Adipocyte (in vitro differentiated cells): ENCODE measurements around the gene CAPN12.

ENCODE experiments used
- DNase-seq: peaks from one replicate; pipeline ENCODE4 v3.0.0-alpha.2; 2015; ENCODE audit warnings: low read depth
- H3K27me3 ChIP-seq: replicated peaks from 2 replicates; pipeline ENCODE4 v1.7.0; 2013; ENCODE audit warnings: mild to moderate bottlenecking, low read length, moderate library complexity; ENCODE audit not compliant: control insufficient read depth, insufficient read depth
- H3K36me3 ChIP-seq: 2 replicates; pipeline ENCODE4 v1.7.0; 2013; ENCODE audit warnings: low read length, mild to moderate bottlenecking, moderate library complexity; ENCODE audit not compliant: control insufficient read depth, insufficient read depth, severe bottlenecking
- H3K4me1 ChIP-seq: 2 replicates; pipeline ENCODE4 v1.7.0; 2013; ENCODE audit warnings: mild to moderate bottlenecking, low read length, moderate library complexity; ENCODE audit not compliant: control insufficient read depth, insufficient read depth
- H3K4me3 ChIP-seq: 2 replicates; pipeline ENCODE4 v1.7.0; 2013; ENCODE audit warnings: mild to moderate bottlenecking, low read length, moderate library complexity
- H3K9ac ChIP-seq: 2 replicates; pipeline ENCODE4 v1.7.0; 2013; ENCODE audit warnings: mild to moderate bottlenecking, low read length, moderate library complexity
- H3K9me3 ChIP-seq: 2 replicates; pipeline ENCODE4 v1.7.0; 2013; ENCODE audit warnings: mild to moderate bottlenecking, low read length, moderate library complexity; ENCODE audit not compliant: control insufficient read depth

The CAPN12 gene

DNA sequence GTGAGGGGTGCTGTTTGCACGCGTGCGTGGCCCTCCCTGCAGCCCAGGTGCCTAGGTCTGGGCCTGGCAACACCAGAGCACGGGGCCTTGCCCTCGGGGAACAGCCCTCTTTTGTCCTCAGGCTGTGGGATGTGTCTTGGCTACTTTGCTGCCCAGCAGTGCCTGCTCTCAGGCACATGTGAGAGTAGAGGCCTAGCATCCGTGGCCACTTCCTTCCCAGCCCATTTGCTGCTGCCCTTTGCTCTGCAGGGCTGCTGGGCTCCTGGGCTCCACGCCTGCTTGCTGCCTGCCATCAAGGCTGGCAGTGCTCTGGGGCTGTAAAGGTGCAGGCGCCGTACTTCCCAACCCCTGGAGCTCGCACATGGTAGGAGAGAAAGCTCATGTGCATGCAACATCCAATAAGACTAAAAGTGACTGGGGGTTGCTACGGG is 46.6 kb downstream of the CAPN12 start:
- no peak for DNase-seq
- Histone ChIP-seq H3K36me3 (peaks cover 43% of the 10 kb centered on the region), H3K4me3 (no peak overlapping the region), H3K27me3 (no peaks in the 10 kb centered on the region), H3K9ac (no peak overlapping the region), H3K9me3 (no peaks in the 10 kb centered on the region), H3K4me1 (peaks cover 29% of the 10 kb centered on the region)

DNA sequence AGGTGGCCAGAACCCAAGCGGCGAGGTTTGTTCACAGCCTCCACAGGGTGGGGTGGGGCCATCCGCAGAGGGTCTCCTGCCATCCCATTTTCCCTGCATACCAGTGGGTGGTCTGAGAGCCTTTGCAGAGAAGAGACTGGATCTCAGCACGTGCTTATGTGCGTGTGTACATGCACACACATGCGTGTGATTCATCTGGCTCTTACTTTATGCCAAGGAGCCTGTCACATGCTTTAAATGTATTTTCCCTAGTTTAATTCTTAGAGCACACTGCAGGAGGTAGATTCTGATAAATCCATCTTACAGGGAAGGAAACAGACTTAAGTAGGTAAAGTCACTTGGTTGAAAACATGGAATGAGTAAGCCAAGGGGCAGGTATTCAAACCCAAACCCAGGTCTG is 47.1 kb downstream of the CAPN12 start:
- Histone ChIP-seq H3K4me1 (peaks cover 29% of the 10 kb centered on the region), H3K4me3 (no peak overlapping the region), H3K9ac (no peak overlapping the region), H3K36me3 (peaks cover 38% of the 10 kb centered on the region), H3K27me3 (no peaks in the 10 kb centered on the region), H3K9me3 (no peaks in the 10 kb centered on the region)
- no peak for DNase-seq

GRCh38 chr19:38696729-38697055 is 47.6 kb downstream of the CAPN12 start:
- Histone ChIP-seq H3K9me3 (no peaks in the 10 kb centered on the region), H3K27me3 (no peaks in the 10 kb centered on the region), H3K36me3 (peaks cover 35% of the 10 kb centered on the region), H3K9ac (no peak overlapping the region), H3K4me3 (no peak overlapping the region), H3K4me1 (peaks cover 24% of the 10 kb centered on the region)
- no peak for DNase-seq

- Histone ChIP-seq H3K4me1 (peaks cover 18% of the 10 kb centered on the region), H3K9ac (no peak overlapping the region), H3K9me3 (no peaks in the 10 kb centered on the region), H3K36me3 (peaks cover 29% of the 10 kb centered on the region), H3K4me3 (no peak overlapping the region), H3K27me3 (no peaks in the 10 kb centered on the region)
- DNase-seq, result no peak
These were observed 48.2 kb downstream of the CAPN12 start for GRCh38 chr19:38695832-38696728.

- H3K9me3 ChIP-seq, result no peaks in the 10 kb centered on the region
- no peak for DNase-seq
- H3K4me1 ChIP-seq, result peaks cover 15% of the 10 kb centered on the region
- H3K36me3 ChIP-seq, result peaks cover 21% of the 10 kb centered on the region
- no peaks in the 10 kb centered on the region for H3K27me3 ChIP-seq
- H3K4me3 ChIP-seq, result no peak overlapping the region
- H3K9ac ChIP-seq, result no peak overlapping the region
These were observed 49.0 kb downstream of the CAPN12 start for GRCh38 chr19:38695317-38695683.

GRCh38 chr19:38693380-38694223 is 50.7 kb downstream of the CAPN12 start:
- Histone ChIP-seq H3K27me3 (no peaks in the 10 kb centered on the region), H3K36me3 (peaks cover 22% of the 10 kb centered on the region), H3K4me1 (peaks cover 24% of the 10 kb centered on the region), H3K9me3 (no peaks in the 10 kb centered on the region), H3K9ac (no peak overlapping the region), H3K4me3 (no peak overlapping the region)
- DNase-seq, result peak; percentile 65

DNA sequence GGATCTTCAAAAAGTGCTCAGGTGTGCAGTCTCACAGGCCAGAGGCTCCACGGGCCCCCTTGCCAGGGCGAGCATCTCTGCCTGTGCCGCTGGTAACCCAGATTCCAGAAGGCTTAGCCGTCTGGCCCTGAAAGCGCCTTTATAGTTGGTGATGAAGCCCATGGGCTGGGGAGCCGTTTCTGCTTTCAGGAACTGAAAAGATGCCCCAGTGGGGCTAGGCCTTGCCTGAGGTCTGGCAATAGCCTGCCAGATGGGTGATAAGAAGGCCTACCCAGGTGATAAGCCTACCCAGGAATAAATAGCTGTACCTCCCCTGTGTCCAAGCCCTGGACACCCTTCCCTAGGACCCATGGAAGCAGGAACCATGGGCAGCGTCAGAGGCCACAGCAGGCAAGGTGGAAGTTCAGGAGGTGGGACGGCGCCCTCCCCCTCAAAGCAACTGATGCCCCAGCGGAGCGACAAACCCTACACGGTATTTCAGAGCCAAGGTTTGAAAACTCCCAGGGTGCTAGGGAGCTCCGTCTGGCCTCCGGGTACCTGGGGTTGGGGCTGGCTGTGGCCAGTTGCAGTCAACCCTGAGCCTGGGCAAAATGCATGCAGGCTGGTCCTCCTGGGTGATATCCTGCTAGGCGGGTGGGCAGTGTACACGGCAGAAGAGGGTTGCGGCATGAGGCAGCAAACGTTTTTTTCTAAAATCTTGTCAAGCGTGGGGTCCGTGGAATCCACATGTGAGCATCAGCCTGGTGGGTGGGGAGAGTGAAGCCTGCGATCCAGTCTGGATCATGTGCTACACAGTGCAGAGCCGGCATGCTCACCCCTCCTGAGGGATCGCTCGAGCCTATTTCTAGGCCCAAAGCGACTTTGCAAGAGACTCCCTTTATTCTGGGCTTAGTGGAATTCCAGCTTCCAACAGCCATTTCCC is 51.6 kb downstream of the CAPN12 start:
- Histone ChIP-seq H3K27me3 (no peaks in the 10 kb centered on the region), H3K4me1 (peaks cover 31% of the 10 kb centered on the region)
- no peak for DNase-seq

GRCh38 chr19:38691938-38692457 is 52.3 kb downstream of the CAPN12 start:
- peak; percentile 95 for DNase-seq
- H3K9ac ChIP-seq, result peak overlapping the region; percentile 14
- no peaks in the 10 kb centered on the region for H3K27me3 ChIP-seq
- no peak overlapping the region for H3K4me3 ChIP-seq
- no peaks in the 10 kb centered on the region for H3K9me3 ChIP-seq
- peaks cover 19% of the 10 kb centered on the region for H3K36me3 ChIP-seq
- peaks cover 31% of the 10 kb centered on the region for H3K4me1 ChIP-seq

More for the DNA sequence above, 51.6 kb downstream of the CAPN12 start:
- Histone ChIP-seq H3K4me3 (no peak overlapping the region), H3K36me3 (peaks cover 22% of the 10 kb centered on the region), H3K9ac (peak overlapping the region; percentile 14), H3K9me3 (no peaks in the 10 kb centered on the region)

GRCh38 chr19:38690832-38691231 is 53.4 kb downstream of the CAPN12 start:
- Histone ChIP-seq H3K27me3 (no peaks in the 10 kb centered on the region), H3K9me3 (no peaks in the 10 kb centered on the region), H3K9ac (no peak overlapping the region), H3K36me3 (peaks cover 12% of the 10 kb centered on the region), H3K4me3 (no peak overlapping the region), H3K4me1 (peaks cover 40% of the 10 kb centered on the region)
- DNase-seq, result no peak

DNA sequence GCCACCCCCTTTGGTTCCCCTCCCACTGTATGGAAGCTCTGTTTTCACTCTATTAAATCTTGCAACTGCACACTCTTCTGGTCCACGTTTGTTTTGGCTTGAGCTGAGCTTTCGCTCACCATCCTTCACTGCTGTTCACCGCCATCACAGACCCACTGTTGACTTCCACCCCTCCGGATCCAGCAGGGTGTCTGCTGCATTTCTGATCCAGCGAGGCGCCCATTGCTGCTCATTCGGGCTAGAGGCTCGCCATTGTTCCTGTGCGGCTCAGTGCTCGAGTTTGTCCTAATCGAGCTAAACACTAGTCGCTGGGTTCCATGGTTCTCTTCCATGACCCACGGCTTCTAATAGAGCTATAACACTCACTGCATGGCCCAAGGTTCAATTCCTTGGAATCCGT is 54.1 kb downstream of the CAPN12 start:
- Histone ChIP-seq H3K4me3 (no peak overlapping the region), H3K36me3 (peaks cover 10% of the 10 kb centered on the region), H3K9ac (no peak overlapping the region), H3K4me1 (peaks cover 47% of the 10 kb centered on the region), H3K9me3 (no peaks in the 10 kb centered on the region), H3K27me3 (no peaks in the 10 kb centered on the region)
- no peak for DNase-seq
